Keratinocyte (primary cell): Measurements from ENCODE around the gene MOCS3. TPM values are rescaled to one million over a fixed set of nuclear protein-coding genes. Genes with fewer than 3 reads are reported as not detected.

Experiments used
- DNase-seq: peaks from one replicate; pipeline ENCODE4 v3.0.0-alpha.2; 2011; ENCODE audit warnings: low read depth, missing footprints, low spot score
- FAIRE-seq: peaks from 2 replicates; lab custom pipeline; 2011; peaks lifted over from hg19 to GRCh38; lab: Jason Lieb, UNC
- H2AFZ ChIP-seq: 2 replicates; pipeline ENCODE4 v1.6.0; 2012; ENCODE audit warnings: low read length, control low read depth, inconsistent platforms; ENCODE audit not compliant: control insufficient read depth
- H3K27ac ChIP-seq: 2 replicates; pipeline ENCODE4 v1.5.1; 2011; ENCODE audit warnings: low read length; ENCODE audit not compliant: control insufficient read depth, insufficient read depth
- H3K27me3 ChIP-seq: 3 replicates; pipeline ENCODE4 v1.6.0; 2011; ENCODE audit warnings: low read length; ENCODE audit not compliant: control insufficient read depth, insufficient read depth; ENCODE audit errors: extremely low read depth
- H3K36me3 ChIP-seq, 2 experiments: 2 replicates in 1 of 2; 3 replicates in 1 of 2; pipeline ENCODE4 v1.5.1; 2011; ENCODE audit warnings: low read length in 2 of 2, mild to moderate bottlenecking in 1 of 2; ENCODE audit not compliant: control insufficient read depth in 2 of 2, insufficient read depth in 2 of 2; ENCODE audit errors: extremely low read depth in 1 of 2
- H3K4me1 ChIP-seq: 3 replicates; pipeline ENCODE4 v1.5.1; 2011; ENCODE audit warnings: low read length; ENCODE audit not compliant: control insufficient read depth, insufficient read depth; ENCODE audit errors: extremely low read depth
- H3K4me2 ChIP-seq: 3 replicates; pipeline ENCODE4 v1.6.0; 2011; ENCODE audit warnings: low read depth, low read length; ENCODE audit not compliant: control insufficient read depth, insufficient read depth; ENCODE audit errors: extremely low read depth
- H3K4me3 ChIP-seq, 3 experiments: fragments of 200-600 bp in 1 of 3; sonication (generic) in 1 of 3; 2 replicates in 2 of 3; 3 replicates in 1 of 3; pipeline ENCODE4 v1.5.1; 2011 to 2016; ENCODE audit warnings: low read length in 3 of 3, mild to moderate bottlenecking in 3 of 3, control low read depth in 2 of 3, inconsistent platforms in 1 of 3, low read depth in 1 of 3, mixed read lengths in 1 of 3, mixed run types in 1 of 3, moderate library complexity in 1 of 3; ENCODE audit not compliant: control insufficient read depth in 2 of 3, insufficient read depth in 2 of 3; ENCODE audit errors: extremely low read depth in 1 of 3
- H3K79me2 ChIP-seq: 2 replicates; pipeline ENCODE4 v1.6.0; 2012; ENCODE audit warnings: low read length; ENCODE audit not compliant: control insufficient read depth, insufficient read depth
- H3K9ac ChIP-seq: 3 replicates; pipeline ENCODE4 v1.6.0; 2011; ENCODE audit warnings: low read length; ENCODE audit not compliant: control insufficient read depth, insufficient read depth; ENCODE audit errors: extremely low read depth
- H3K9me1 ChIP-seq: 3 replicates; pipeline ENCODE4 v1.6.0; 2011; ENCODE audit warnings: low read length; ENCODE audit not compliant: control insufficient read depth, insufficient read depth; ENCODE audit errors: extremely low read depth
- H3K9me3 ChIP-seq: 2 replicates; pipeline ENCODE4 v1.5.1; 2012; ENCODE audit warnings: low read depth, low read length; ENCODE audit not compliant: control insufficient read depth
- H4K20me1 ChIP-seq: 3 replicates; pipeline ENCODE4 v1.6.0; 2011; ENCODE audit warnings: low read length; ENCODE audit not compliant: control insufficient read depth, insufficient read depth; ENCODE audit errors: extremely low read depth
- CTCF ChIP-seq, 3 experiments: IDR thresholded peaks in 1 of 3; conservative IDR thresholded peaks in 1 of 3; optimal IDR thresholded peaks in 1 of 3; 2 replicates in 2 of 3; 3 replicates in 1 of 3; pipeline versions ENCODE3 to v1.5.1; 2011; ENCODE audit warnings: low read length in 3 of 3, mild to moderate bottlenecking in 3 of 3, moderate library complexity in 2 of 3, control low read depth in 1 of 3, inconsistent platforms in 1 of 3; ENCODE audit not compliant: insufficient read depth in 2 of 3; ENCODE audit errors: extremely low read depth in 1 of 3
- EZH2 ChIP-seq: IDR thresholded peaks from one replicate; pipeline ENCODE4 v1.6.1; 2012; ENCODE audit warnings: inconsistent platforms, mild to moderate bottlenecking, low read length, moderate library complexity
- dilution Hi-C: fragments of 300-500 bp; cut with MboI; formaldehyde crosslinking; loops from one replicate; pipeline ENCODE4 v1.7.0; 2020; ENCODE audit warnings: low sequenced_read_pairs; ENCODE audit not compliant: extremely low pct_ligation_motif_present
- polyA plus RNA-seq, 5 experiments: library from polyadenylated mRNA; depleted of rRNA in 3 of 5; stranded (reverse) in 3 of 5; stranded (forward) in 1 of 5; unstranded in 1 of 5; fragments of >200 nt; gene quantifications; 1 replicate in 1 of 5; 2 replicates in 3 of 5; 3 replicates in 1 of 5; pipeline versions ENCODE4 v1.2.1 to v1.2.3, GENCODE V29; 2011 to 2012; ENCODE audit warnings: missing spikeins in 2 of 5, low read depth in 1 of 5, low replicate concordance in 1 of 5

MOCS3 gene
- polyA plus RNA-seq, 1 donor (not counting 4 experiments of a cell fraction or from before 2014, with no cell fraction given): 4.0 TPM

DNA sequence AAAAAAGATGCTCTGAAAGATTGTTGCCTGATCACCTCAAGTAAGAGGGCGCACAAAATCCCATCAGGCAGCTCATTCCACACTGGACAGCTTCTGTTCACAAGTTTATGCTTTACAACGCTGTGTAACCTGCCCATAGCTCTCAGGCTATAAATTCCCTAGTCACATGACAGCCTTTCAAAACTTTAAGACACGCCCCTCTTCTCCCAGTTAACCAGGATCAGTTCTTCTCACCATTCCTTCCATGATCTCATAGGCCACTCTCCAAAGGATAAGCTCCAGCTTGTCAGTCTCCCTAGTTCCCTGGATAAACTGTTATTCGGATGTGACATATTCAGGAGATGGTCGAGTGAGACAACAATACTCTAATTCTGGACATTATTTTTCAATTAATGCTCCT is 42.4 kb upstream of the MOCS3 start:
- Histone ChIP-seq H3K36me3 (peaks cover 4 to 6% of the 10 kb centered on the region in 2 experiments), H4K20me1 (peaks cover 10% of the 10 kb centered on the region), H3K79me2 (peaks cover 96% of the 10 kb centered on the region), H3K4me1 (peaks cover 56% of the 10 kb centered on the region), H3K9me1 (peaks cover 5% of the 10 kb centered on the region), H3K9me3 (no peaks in the 10 kb centered on the region), H3K4me3 (no peak overlapping the region), H3K4me2 (peak overlapping the region; percentile 44), H2AFZ (no peak overlapping the region), H3K27ac (peak overlapping the region; percentile 73), H3K27me3 (no peaks in the 10 kb centered on the region), H3K9ac (no peak overlapping the region)
- dilution Hi-C loops: no loop called here
- DNase-seq (peak; percentile 46), FAIRE-seq (peak; percentile 83)
- TF ChIP-seq EZH2 (no peak), CTCF (optimal IDR thresholded peaks at IDR 0.05 in 1 of 3, IDR thresholded peaks at IDR 0.05 in 1 of 3, conservative IDR thresholded peaks at IDR 0.05 in 1 of 3; ENCODE audit: extremely low read depth in 1 of 3, insufficient read depth in 2 of 3, low read length in 3 of 3) (no peak)

DNA sequence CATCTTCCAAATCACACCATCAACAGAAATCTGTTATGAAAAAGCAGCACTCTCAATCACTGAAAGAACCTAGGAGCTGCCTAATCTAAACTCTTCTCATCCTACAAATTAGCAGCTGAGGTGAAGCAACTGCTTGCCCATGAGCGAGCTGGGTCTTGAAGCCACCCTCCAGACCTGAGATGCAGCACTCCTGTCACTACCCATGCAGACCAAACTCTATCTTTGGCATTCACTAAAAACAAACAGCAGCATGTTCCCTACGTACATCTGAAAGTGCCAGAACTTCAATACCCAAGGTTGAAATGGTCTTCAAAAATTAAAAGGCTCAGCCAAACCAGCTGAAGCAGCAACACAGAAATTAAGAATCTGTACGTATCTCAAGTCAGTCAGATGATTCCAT is 41.7 kb upstream of the MOCS3 start:
- H3K36me3 ChIP-seq: peaks cover 4 to 6% of the 10 kb centered on the region in 2 experiments
- peak overlapping the region; percentile 44 for H3K4me2 ChIP-seq
- peaks cover 96% of the 10 kb centered on the region for H3K79me2 ChIP-seq
- no peak for TF ChIP-seq CTCF (optimal IDR thresholded peaks at IDR 0.05 in 1 of 3, IDR thresholded peaks at IDR 0.05 in 1 of 3, conservative IDR thresholded peaks at IDR 0.05 in 1 of 3; ENCODE audit: extremely low read depth in 1 of 3, insufficient read depth in 2 of 3, low read length in 3 of 3)
- no peak for TF ChIP-seq EZH2
- no peak for DNase-seq
- peaks cover 56% of the 10 kb centered on the region for H3K4me1 ChIP-seq
- no peak overlapping the region for H2AFZ ChIP-seq
- peak overlapping the region; percentile 22 for H3K9ac ChIP-seq
- H3K27me3 ChIP-seq: no peaks in the 10 kb centered on the region
- H3K9me1 ChIP-seq: peaks cover 5% of the 10 kb centered on the region
- dilution Hi-C loops: no loop called here
- peak; percentile 39 for FAIRE-seq
- peak overlapping the region; percentile 73 for H3K27ac ChIP-seq
- no peaks in the 10 kb centered on the region for H3K9me3 ChIP-seq
- H4K20me1 ChIP-seq: peaks cover 10% of the 10 kb centered on the region
- peak overlapping the region in 1 of 3 experiments; percentile 11 for H3K4me3 ChIP-seq
